ENCODE results near the gene RAB40C.

Gene RAB40C

DNA sequence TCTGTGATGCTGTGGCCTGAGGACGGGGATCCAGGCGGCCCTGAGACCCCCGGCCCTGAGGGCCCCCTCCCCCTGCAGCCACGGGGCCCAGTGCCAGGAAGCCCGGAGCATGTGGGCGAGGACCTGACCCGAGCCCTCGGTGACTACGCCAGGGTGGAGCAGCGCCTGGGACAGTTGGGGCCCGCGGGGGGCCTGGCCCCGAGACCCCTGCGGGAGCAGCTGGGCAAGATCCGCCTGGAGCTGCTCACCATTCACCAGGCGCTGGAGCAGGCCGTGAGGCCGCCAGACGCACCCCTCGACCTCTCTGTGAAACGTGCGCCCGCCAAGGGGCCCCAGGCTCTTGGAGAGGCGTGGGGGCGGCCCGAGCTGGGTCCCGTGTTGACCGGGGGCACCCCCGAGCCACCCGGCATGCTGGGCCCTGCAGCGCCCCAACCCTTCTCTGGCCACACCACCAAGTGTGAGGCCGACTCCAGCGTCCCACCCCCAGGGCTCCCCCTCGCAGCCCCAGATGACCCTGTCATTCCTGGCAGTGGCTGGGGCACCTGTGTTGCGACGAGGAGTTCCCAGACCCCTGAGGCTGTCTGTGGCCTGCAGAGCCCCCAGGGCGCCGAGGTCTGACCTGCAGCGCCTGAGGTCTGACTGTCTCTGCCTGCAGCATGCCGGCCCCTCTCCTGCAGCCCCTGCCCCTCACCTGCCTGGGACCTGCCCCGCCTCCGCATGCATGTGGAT is 25.0 kb upstream of the RAB40C start:
- H3K4me3 Mint-ChIP-seq, result no peak overlapping the region
- peaks cover 6% of the 10 kb centered on the region for H3K27me3 Mint-ChIP-seq
- no peak overlapping the region for H3K27ac Mint-ChIP-seq
- no peaks in the 10 kb centered on the region for H3K36me3 Mint-ChIP-seq
- H3K4me1 Mint-ChIP-seq, result peaks cover 12% of the 10 kb centered on the region
- DNase-seq (ENCODE audit: low spot score in 2 of 2), result no peak
- no peak for ATAC-seq (ENCODE audit: low read depth)
- H3K9me3 Mint-ChIP-seq, result no peaks in the 10 kb centered on the region

- Mint-ChIP-seq H3K4me1 (peaks cover 12% of the 10 kb centered on the region), H3K27me3 (peaks cover 6% of the 10 kb centered on the region), H3K36me3 (no peaks in the 10 kb centered on the region), H3K9me3 (no peaks in the 10 kb centered on the region), H3K27ac (no peak overlapping the region), H3K4me3 (peak overlapping the region; percentile 11)
- ATAC-seq (ENCODE audit: low read depth) (no peak), DNase-seq (ENCODE audit: low spot score in 2 of 2) (no peak)
Observed at GRCh38 chr16:565419-566330, 24.2 kb upstream of the RAB40C start.

- DNase-seq (ENCODE audit: low spot score in 2 of 2) (peak in 1 of 2 donors; percentile 57), ATAC-seq (ENCODE audit: low read depth) (peak; percentile 69)
- H3K27ac Mint-ChIP-seq, result peak within 1 kb of the TSS; percentile 74
- H3K4me3 Mint-ChIP-seq, result peak within 1 kb of the TSS; percentile 76
- no peaks in the 10 kb centered on the region for H3K9me3 Mint-ChIP-seq
- peaks cover 22% of the 10 kb centered on the region for H3K4me1 Mint-ChIP-seq
- H3K36me3 Mint-ChIP-seq, result no peaks in the 10 kb centered on the region
- H3K27me3 Mint-ChIP-seq, result peaks cover 4% of the 10 kb centered on the region
Observed at GRCh38 chr16:566475-567372, 23.1 kb upstream of the RAB40C start, which contains the start of gene NHLRC4. Gene NHLRC4 (plus strand): TSS chr16:567005. CDS start chr16:568048, 1,043 bp downstream.

DNA sequence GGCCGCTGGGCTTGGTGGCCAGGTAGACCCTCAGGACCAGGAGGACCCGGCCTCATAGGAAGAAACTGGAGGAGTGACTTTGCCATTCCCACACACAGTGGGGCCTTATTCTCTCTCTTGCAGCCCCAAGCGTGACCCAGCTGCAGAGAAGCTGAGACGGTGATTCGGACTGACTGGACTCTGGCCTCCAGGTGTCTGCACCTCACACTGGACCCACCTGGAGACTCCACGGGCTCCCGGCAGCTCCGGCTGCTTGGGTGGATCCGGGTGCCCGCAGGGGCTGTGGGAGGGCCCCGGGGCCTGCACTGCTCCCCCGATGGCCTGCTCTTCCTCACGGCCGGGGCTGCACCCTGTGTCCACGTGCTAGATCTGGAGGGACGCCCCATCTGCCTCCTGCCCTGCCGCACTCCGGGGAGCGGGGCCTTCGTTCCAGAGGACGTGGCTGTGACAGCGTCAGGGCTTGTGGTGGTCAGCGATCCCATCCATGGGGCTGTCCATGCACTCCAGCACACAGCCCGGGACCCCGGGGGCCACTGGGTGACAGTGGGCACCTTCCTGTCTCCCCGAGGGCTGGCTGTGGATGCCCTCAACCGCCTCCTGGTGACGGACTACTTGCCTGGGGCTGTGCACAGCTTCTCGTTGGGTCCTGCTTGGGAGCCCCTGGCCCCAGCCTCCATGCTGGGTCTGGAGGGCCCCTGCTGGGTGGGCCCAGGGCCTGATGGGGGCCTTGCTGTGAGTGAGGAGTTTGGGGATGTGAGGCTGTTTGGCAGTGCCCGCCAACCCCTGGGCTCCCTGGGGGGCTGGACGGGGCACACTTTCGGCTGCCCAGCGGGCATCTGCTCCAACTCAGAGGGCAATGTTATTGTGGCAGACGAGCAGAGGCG is 22.3 kb upstream of the RAB40C start:
- Mint-ChIP-seq H3K27me3 (peaks cover 3% of the 10 kb centered on the region), H3K4me3 (peak overlapping the region; percentile 76), H3K36me3 (no peaks in the 10 kb centered on the region), H3K27ac (peak overlapping the region; percentile 74), H3K4me1 (peaks cover 24% of the 10 kb centered on the region), H3K9me3 (no peaks in the 10 kb centered on the region)
- DNase-seq (ENCODE audit: low spot score in 2 of 2) (no peak), ATAC-seq (ENCODE audit: low read depth) (no peak)

DNA sequence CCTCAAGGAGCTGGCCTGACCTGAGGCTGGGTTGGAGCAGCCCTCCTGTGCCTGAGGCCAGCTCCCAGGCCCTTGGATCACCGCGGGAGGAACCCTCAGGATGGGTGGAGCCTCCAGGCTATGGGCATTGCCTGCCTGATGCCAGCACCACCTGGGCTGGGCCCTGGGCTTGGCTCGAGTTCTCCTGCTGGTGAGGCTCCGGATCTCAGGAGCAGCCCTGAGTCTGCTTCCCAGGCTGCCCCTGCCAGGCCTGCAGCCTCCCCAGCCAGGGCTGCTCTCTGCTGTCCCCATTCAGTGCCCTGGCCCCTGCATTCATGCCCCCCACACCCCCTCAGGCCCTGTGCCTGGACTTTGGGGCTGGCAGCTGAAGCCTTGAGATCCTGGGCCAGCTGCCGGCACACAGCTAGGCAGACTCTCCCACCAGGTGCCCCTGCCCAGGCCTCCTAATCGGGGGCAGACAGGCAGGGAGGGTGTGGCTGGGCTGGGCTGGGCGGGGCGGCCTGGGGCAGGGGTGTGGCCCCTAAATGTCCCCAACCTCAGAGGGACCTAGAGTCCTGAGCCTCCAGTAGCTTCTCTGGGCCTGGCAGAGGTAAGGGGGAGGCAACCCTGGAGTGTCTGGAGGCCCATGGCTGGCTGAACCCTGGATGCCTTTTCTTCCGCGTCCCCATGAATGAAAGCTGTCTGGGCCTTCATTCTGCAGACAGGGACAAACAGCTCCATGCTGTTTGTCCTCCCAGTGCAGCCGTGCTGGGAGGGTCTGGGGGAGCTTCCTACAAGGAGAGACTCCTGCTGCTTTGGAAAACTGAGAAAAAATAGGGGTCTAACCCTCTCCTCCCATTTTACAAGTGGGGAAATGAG is 21.2 kb upstream of the RAB40C start:
- Mint-ChIP-seq H3K27ac (peak overlapping the region; percentile 82), H3K4me1 (peaks cover 24% of the 10 kb centered on the region), H3K9me3 (no peaks in the 10 kb centered on the region), H3K27me3 (no peaks in the 10 kb centered on the region), H3K4me3 (peak overlapping the region; percentile 87), H3K36me3 (no peaks in the 10 kb centered on the region)
- no peak for ATAC-seq (ENCODE audit: low read depth)
- no peak for DNase-seq (ENCODE audit: low spot score in 2 of 2)

DNA sequence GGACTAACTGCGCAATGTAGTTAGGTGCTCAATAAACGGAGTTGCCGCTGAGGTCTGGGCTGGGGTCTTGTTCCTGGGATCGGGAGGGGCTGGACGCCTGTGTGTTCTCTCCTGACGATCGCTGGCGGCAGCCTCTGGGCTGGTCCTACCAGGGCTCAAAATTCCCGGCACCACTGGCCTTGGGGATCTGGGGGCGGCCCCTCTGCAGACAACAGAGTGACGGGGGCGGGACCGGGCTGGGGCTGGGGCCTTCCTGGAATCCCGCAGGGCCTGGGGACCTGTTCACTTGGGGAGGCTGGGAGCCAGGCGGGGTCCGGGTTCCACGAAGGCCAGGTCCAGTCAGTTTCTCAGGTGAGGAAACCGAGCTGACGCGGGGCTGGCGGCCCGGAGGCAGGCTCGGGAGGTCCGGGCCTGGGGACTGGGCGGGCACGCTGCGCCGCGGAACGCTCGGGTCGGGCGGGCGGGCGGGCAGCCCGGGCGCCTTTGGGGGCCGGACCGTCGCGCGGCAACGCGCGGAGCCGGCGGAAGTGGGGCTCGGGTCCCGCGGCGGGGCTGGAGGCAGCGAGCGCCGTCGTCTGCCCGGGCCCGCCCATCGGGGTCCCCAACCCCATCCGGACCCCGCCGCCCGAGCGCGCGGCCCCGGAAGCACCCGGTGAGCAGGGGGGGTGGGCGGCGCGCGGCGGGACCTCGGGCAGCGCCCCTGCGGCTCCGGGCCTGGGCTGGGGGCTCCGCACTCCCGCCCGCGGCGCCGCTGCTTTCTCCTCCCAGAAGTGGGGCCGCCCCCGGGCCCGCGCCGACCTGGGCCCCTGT is 20.2 kb upstream of the RAB40C start, which contains the start of gene PIGQ:
PIGQ (plus strand) TSS at position 524 of the 810 bp plus-strand sequence. CDS start 4,107 bp downstream, outside the sequence.
- no peaks in the 10 kb centered on the region for H3K27me3 Mint-ChIP-seq
- peak; percentile 47 to 69 for DNase-seq (ENCODE audit: low spot score in 2 of 2)
- peaks cover 24% of the 10 kb centered on the region for H3K4me1 Mint-ChIP-seq
- H3K9me3 Mint-ChIP-seq, result no peaks in the 10 kb centered on the region
- peak; percentile 75 for ATAC-seq (ENCODE audit: low read depth)
- no peaks in the 10 kb centered on the region for H3K36me3 Mint-ChIP-seq
- peak within 1 kb of the TSS; percentile 87 for H3K4me3 Mint-ChIP-seq
- H3K27ac Mint-ChIP-seq, result peak within 1 kb of the TSS; percentile 87

- H3K27me3 Mint-ChIP-seq, result no peaks in the 10 kb centered on the region
- H3K36me3 Mint-ChIP-seq, result no peaks in the 10 kb centered on the region
- no peak for DNase-seq (ENCODE audit: low spot score in 2 of 2)
- ATAC-seq (ENCODE audit: low read depth), result no peak
- H3K4me1 Mint-ChIP-seq, result peaks cover 14% of the 10 kb centered on the region
- H3K27ac Mint-ChIP-seq, result no peak overlapping the region
- no peaks in the 10 kb centered on the region for H3K9me3 Mint-ChIP-seq
- H3K4me3 Mint-ChIP-seq, result no peak overlapping the region
Observed at GRCh38 chr16:572865-573650, 16.8 kb upstream of the RAB40C start.

- H3K27me3 Mint-ChIP-seq, result no peaks in the 10 kb centered on the region
- H3K36me3 Mint-ChIP-seq, result no peaks in the 10 kb centered on the region
- H3K4me1 Mint-ChIP-seq, result peaks cover 15% of the 10 kb centered on the region
- no peak overlapping the region for H3K4me3 Mint-ChIP-seq
- DNase-seq (ENCODE audit: low spot score in 2 of 2) (no peak), ATAC-seq (ENCODE audit: low read depth) (no peak)
- no peak overlapping the region for H3K27ac Mint-ChIP-seq
- no peaks in the 10 kb centered on the region for H3K9me3 Mint-ChIP-seq
Observed at GRCh38 chr16:574021-574760, 15.7 kb upstream of the RAB40C start.

DNA sequence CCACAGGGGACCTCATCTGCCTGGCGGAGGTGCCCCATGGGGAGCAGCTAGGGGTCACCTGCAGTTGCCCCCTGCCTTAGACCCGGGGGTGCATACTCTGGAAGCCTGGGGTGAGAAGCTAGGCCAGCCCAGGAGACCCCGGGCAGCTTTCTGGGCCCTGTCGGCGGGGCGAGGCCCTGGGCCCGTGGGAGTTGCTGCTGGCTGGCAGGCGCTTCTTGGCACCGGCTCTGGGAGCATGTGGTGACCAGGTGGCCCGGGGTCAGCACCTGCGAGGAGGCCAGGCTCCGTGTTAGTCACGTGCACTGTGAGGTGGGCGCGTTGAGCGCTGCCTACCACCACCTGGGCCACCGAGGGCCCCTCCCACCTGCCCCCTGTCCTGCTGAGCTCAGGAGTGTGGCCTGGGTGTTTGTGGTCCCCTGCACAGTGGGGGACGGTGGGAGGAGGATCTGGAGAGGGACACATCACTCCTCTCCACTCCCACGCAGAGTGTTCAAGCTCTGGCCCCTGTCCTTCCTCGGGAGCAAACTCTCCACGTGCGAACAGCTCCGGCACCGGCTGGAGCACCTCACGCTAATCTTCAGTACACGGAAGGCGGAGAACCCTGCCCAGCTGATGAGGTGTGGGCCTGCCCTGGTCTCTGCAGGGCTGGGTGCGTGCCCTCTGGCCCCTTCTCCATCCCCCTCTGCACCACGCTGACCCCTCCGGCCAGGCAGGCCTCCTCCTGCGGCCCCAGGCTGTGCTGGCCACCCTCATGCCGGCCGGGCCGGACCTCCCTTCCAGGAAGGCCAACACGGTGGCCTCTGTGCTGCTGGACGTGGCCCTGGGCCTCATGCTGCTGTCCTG is 14.3 kb upstream of the RAB40C start:
- no peak overlapping the region for H3K27ac Mint-ChIP-seq
- no peaks in the 10 kb centered on the region for H3K9me3 Mint-ChIP-seq
- DNase-seq (ENCODE audit: low spot score in 2 of 2) (no peak), ATAC-seq (ENCODE audit: low read depth) (no peak)
- H3K4me1 Mint-ChIP-seq, result peaks cover 16% of the 10 kb centered on the region
- no peaks in the 10 kb centered on the region for H3K36me3 Mint-ChIP-seq
- no peaks in the 10 kb centered on the region for H3K27me3 Mint-ChIP-seq
- H3K4me3 Mint-ChIP-seq, result no peak overlapping the region

All from memory B cell (primary cell).